Astrocyte (in vitro differentiated cells and primary cell): ENCODE data around the gene PKNOX2.

Experiments used
- CTCF ChIP-seq: IDR thresholded peaks from 2 replicates; pipeline ENCODE4 v1.5.1; 2011; ENCODE audit warnings: low read depth, mild to moderate bottlenecking, inconsistent platforms, low read length, moderate library complexity; ENCODE audit not compliant: insufficient read depth
- EZH2 ChIP-seq: IDR thresholded peaks from 2 replicates; pipeline ENCODE4 v1.6.1; 2012; ENCODE audit warnings: mild to moderate bottlenecking, low read length, inconsistent platforms; ENCODE audit not compliant: insufficient read depth

- no peak for TF ChIP-seq CTCF
- no peak for TF ChIP-seq EZH2
Observed at GRCh38 chr11:125368757-125369156, 204.2 kb downstream of the PKNOX2 start.
